Mammary epithelial cell (primary cell): Measurements from ENCODE around the gene GTSE1.

ENCODE experiments used
- CTCF ChIP-seq, 2 donors: IDR thresholded peaks in 1 of 2; conservative IDR thresholded peaks in 1 of 2; 2 replicates each; pipeline ENCODE4 v1.5.1; 2011 to 2012; ENCODE audit warnings: inconsistent platforms in 2 of 2, low read length in 2 of 2, mild to moderate bottlenecking in 2 of 2, control low read depth in 1 of 2, low read depth in 1 of 2; ENCODE audit not compliant: insufficient read depth in 1 of 2; ENCODE audit errors: extremely low read depth in 1 of 2
- EZH2 ChIP-seq: IDR thresholded peaks from 2 replicates; pipeline ENCODE4 v1.6.1; 2012; ENCODE audit warnings: low read length, inconsistent platforms, borderline replicate concordance

GRCh38 chr22:46250783-46251125 lies 45.9 kb upstream of the GTSE1 start:
- no peak for TF ChIP-seq CTCF (conservative IDR thresholded peaks at IDR 0.05 in 1 of 2, IDR thresholded peaks at IDR 0.05 in 1 of 2; ENCODE audit: extremely low read depth in 1 of 2, insufficient read depth in 1 of 2, low read depth in 1 of 2, low read length in 2 of 2)
- no peak for TF ChIP-seq EZH2
